ENCODE results near the gene GFRA1.
"Not testable (repeated sequence)": the region's sequence is repeated elsewhere in the genome, so short reads cannot be mapped to it uniquely, and the experiment has no call there.

GFRA1 gene

DNA sequence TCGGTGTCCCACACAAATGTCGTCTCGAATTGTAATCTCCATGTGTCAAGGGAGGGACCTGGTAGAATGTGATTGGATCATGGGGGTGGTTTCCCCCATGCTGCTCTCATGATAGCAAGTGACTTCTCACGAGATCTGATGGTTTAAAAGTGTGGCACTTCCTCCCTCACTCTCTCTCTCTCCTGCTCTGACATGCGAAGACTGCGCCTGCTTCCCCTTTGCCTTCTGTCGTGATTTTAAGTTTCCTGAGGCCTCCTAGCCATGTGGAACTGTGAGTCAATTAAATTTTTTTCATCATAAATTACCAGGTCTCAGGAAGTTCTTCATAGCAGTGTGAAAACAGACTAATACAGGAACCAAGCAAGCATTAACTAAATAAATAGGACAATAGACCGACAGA lies 229.1 kb downstream of the GFRA1 start:
- H3K79me2 ChIP-seq: no peaks in the 10 kb centered on the region
- H3K4me2 ChIP-seq (ENCODE audit: low read length): no peak overlapping the region
- no peak overlapping the region for H3K4me3 ChIP-seq (ENCODE audit: low read depth, low read length)
- no peak overlapping the region for H3K27ac ChIP-seq
- H3K27me3 ChIP-seq (ENCODE audit: control insufficient read depth, insufficient read depth, low read length): no peaks in the 10 kb centered on the region
- H3K4me1 ChIP-seq: no peaks in the 10 kb centered on the region
- H3K9me3 ChIP-seq (ENCODE audit: control insufficient read depth, low read length): no peaks in the 10 kb centered on the region
- H2AFZ ChIP-seq: no peak overlapping the region
- no peaks in the 10 kb centered on the region for H3K36me3 ChIP-seq (ENCODE audit: control insufficient read depth, insufficient read depth, low read length)
- H3K9ac ChIP-seq: no peak overlapping the region
- TF ChIP-seq, protein P1, sequence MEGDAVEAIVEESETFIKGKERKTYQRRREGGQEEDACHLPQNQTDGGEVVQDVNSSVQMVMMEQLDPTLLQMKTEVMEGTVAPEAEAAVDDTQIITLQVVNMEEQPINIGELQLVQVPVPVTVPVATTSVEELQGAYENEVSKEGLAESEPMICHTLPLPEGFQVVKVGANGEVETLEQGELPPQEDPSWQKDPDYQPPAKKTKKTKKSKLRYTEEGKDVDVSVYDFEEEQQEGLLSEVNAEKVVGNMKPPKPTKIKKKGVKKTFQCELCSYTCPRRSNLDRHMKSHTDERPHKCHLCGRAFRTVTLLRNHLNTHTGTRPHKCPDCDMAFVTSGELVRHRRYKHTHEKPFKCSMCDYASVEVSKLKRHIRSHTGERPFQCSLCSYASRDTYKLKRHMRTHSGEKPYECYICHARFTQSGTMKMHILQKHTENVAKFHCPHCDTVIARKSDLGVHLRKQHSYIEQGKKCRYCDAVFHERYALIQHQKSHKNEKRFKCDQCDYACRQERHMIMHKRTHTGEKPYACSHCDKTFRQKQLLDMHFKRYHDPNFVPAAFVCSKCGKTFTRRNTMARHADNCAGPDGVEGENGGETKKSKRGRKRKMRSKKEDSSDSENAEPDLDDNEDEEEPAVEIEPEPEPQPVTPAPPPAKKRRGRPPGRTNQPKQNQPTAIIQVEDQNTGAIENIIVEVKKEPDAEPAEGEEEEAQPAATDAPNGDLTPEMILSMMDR (IDR thresholded peaks at IDR 0.05): no peak

DNA sequence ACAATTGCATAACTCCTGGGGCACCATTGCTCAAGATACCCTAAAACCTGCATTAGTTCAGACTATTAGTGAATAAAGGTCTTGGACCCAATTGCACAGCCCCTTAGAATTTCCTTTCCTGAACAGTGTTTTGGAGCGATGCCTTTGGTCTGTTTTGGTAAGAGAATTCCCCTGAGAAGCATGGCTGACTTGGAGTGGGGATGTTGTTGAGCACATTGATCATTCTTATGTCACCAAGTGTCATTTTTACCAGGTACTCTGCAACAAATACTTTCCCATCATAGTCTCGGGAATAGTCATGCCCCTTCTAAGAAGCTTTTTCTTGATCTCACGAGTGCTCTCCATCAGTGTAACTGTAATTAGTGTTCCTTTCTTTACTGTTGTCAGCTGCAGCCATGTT lies 229.7 kb downstream of the GFRA1 start:
- Histone ChIP-seq H3K4me3 (ENCODE audit: low read depth, low read length) (no peak overlapping the region), H3K4me2 (ENCODE audit: low read length) (no peak overlapping the region), H3K9ac (no peak overlapping the region), H3K36me3 (ENCODE audit: control insufficient read depth, insufficient read depth, low read length) (no peaks in the 10 kb centered on the region), H2AFZ (no peak overlapping the region), H3K9me3 (ENCODE audit: control insufficient read depth, low read length) (no peaks in the 10 kb centered on the region), H3K79me2 (no peaks in the 10 kb centered on the region), H3K27me3 (ENCODE audit: control insufficient read depth, insufficient read depth, low read length) (no peaks in the 10 kb centered on the region), H3K4me1 (no peaks in the 10 kb centered on the region), H3K27ac (no peak overlapping the region)
- TF ChIP-seq, protein P1 (IDR thresholded peaks at IDR 0.05): no peak

DNA sequence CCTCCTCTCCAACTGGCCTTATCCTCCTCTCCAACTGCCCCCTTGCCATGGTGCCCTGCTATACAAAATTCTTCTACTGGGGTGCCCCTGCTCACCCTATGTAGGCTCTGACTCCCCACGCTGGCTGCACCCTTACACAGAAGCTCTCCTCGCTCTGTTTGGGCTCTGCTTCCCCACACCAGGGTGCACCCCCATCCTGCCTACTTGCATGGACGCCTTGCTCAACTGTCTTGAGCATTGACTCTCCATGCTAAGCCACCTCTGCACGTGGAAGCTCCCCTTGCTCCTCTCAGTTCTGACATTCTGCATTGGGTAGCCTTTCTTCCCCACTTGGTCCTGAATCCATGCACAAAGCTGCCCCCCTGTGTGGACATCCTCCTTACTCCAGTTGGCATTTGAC lies 231.1 kb downstream of the GFRA1 start:
- H3K36me3 ChIP-seq (ENCODE audit: control insufficient read depth, insufficient read depth, low read length): no peaks in the 10 kb centered on the region
- H3K27ac ChIP-seq: no peak overlapping the region
- no peaks in the 10 kb centered on the region for H3K27me3 ChIP-seq (ENCODE audit: control insufficient read depth, insufficient read depth, low read length)
- H3K79me2 ChIP-seq: no peaks in the 10 kb centered on the region
- H3K4me1 ChIP-seq: no peaks in the 10 kb centered on the region
- TF ChIP-seq, protein P1 (IDR thresholded peaks at IDR 0.05): no peak
- no peak overlapping the region for H3K9ac ChIP-seq
- H2AFZ ChIP-seq: no peak overlapping the region
- H3K9me3 ChIP-seq (ENCODE audit: control insufficient read depth, low read length): no peaks in the 10 kb centered on the region
- H3K4me3 ChIP-seq (ENCODE audit: low read depth, low read length): no peak overlapping the region
- H3K4me2 ChIP-seq (ENCODE audit: low read length): no peak overlapping the region

GRCh38 chr10:116039612-116040011 lies 233.4 kb downstream of the GFRA1 start:
- Histone ChIP-seq H3K79me2 (no peaks in the 10 kb centered on the region), H3K4me1 (no peaks in the 10 kb centered on the region), H3K4me3 (ENCODE audit: low read depth, low read length) (no peak overlapping the region), H3K4me2 (ENCODE audit: low read length) (no peak overlapping the region), H3K9ac (no peak overlapping the region), H2AFZ (no peak overlapping the region), H3K9me3 (ENCODE audit: control insufficient read depth, low read length) (no peaks in the 10 kb centered on the region), H3K27ac (no peak overlapping the region), H3K27me3 (ENCODE audit: control insufficient read depth, insufficient read depth, low read length) (no peaks in the 10 kb centered on the region), H3K36me3 (ENCODE audit: control insufficient read depth, insufficient read depth, low read length) (no peaks in the 10 kb centered on the region)
- TF ChIP-seq, protein P1 (IDR thresholded peaks at IDR 0.05): no peak

DNA sequence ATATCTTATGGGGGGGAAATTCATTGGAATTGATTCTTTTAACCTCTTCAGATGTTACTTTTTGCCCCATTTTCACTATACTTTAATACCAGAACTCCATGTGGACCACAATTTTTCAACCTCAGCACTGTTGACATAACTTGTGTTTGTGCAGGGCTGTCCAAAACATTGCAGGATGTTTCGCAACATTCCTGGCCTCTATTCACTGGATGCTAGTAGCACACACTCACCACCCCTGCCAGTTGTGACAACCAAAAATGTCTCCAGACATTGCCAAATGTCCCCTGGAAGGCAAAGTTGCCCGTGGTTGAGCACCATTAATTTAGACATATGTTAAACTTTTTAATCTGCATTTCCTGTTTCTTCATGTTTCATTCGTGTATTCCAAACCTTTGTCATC lies 234.7 kb downstream of the GFRA1 start:
- Histone ChIP-seq H3K4me1 (no peaks in the 10 kb centered on the region), H3K27me3 (ENCODE audit: control insufficient read depth, insufficient read depth, low read length) (no peaks in the 10 kb centered on the region), H3K9ac (no peak overlapping the region), H3K27ac (no peak overlapping the region), H3K36me3 (ENCODE audit: control insufficient read depth, insufficient read depth, low read length) (no peaks in the 10 kb centered on the region), H3K4me2 (ENCODE audit: low read length) (no peak overlapping the region), H3K9me3 (ENCODE audit: control insufficient read depth, low read length) (no peaks in the 10 kb centered on the region), H2AFZ (no peak overlapping the region), H3K4me3 (ENCODE audit: low read depth, low read length) (no peak overlapping the region), H3K79me2 (no peaks in the 10 kb centered on the region)
- TF ChIP-seq, protein P1 (IDR thresholded peaks at IDR 0.05): no peak

DNA sequence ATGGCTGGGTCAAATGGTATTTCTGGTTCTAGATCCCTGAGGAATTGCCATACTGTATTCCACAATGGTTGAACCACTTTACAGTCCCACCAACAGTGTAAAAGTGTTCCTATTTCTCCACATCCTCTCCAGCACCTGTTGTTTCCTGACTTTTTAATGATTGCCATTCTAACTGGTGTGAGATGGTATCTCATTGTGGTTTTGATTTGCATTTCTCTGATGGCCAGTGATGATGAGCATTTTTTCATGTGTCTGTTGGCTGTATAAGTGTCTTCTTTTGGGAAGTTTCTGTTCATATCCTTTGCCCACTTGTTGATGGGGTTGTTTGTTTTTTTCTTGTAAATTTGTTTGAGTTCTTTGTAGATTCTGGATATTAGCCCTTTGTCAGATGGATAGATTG lies 237.6 kb downstream of the GFRA1 start:
- not testable (repeated sequence) for H3K4me1 ChIP-seq; H3K27ac ChIP-seq; H2AFZ ChIP-seq; H3K9me3 ChIP-seq (ENCODE audit: control insufficient read depth, low read length); H3K79me2 ChIP-seq; H3K36me3 ChIP-seq (ENCODE audit: control insufficient read depth, insufficient read depth, low read length); H3K9ac ChIP-seq; H3K4me2 ChIP-seq (ENCODE audit: low read length); H3K4me3 ChIP-seq (ENCODE audit: low read depth, low read length); H3K27me3 ChIP-seq (ENCODE audit: control insufficient read depth, insufficient read depth, low read length)
